Panc1 (cell line): ENCODE results near the gene SECTM1.

ENCODE experiments used
- SIN3A ChIP-seq: IDR thresholded peaks from 2 replicates; pipeline ENCODE4 v1.6.1; 2012; ENCODE audit warnings: low read depth, mild to moderate bottlenecking, low read length, moderate library complexity, borderline replicate concordance; ENCODE audit not compliant: insufficient read depth
- TF ChIP-seq, protein P1 (sequence below): fragments of 450-650 bp; IDR thresholded peaks from 2 replicates; pipeline ENCODE4 v1.5.1; 2017; ENCODE audit warnings: mild to moderate bottlenecking

DNA sequence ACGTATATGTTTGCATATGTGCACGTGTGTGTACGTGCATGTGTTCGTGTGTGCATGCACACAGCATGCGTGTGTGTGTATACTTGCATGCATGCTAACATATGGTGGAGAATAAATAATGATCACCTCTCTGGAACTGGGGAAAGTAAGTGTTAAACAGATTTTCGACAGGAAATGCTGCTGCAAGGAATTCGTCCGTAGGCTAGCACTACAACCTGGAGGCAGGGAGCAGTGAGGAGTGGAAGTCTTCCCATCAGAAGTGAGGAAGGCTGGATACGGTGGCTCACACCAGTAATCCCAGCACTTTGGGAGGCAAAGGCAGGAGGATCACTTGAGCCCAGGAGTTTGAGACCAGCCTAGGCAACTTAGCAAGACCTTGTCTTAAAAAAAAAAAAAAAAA is 55.3 kb downstream of the SECTM1 start:
- TF ChIP-seq, protein P1, sequence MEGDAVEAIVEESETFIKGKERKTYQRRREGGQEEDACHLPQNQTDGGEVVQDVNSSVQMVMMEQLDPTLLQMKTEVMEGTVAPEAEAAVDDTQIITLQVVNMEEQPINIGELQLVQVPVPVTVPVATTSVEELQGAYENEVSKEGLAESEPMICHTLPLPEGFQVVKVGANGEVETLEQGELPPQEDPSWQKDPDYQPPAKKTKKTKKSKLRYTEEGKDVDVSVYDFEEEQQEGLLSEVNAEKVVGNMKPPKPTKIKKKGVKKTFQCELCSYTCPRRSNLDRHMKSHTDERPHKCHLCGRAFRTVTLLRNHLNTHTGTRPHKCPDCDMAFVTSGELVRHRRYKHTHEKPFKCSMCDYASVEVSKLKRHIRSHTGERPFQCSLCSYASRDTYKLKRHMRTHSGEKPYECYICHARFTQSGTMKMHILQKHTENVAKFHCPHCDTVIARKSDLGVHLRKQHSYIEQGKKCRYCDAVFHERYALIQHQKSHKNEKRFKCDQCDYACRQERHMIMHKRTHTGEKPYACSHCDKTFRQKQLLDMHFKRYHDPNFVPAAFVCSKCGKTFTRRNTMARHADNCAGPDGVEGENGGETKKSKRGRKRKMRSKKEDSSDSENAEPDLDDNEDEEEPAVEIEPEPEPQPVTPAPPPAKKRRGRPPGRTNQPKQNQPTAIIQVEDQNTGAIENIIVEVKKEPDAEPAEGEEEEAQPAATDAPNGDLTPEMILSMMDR = no peak
- TF ChIP-seq SIN3A = no peak
